ENCODE results near the gene TEX261.
"Not testable (repeated sequence)": the region's sequence is repeated elsewhere in the genome, so short reads cannot be mapped to it uniquely, and the experiment has no call there.

The TEX261 gene

GRCh38 chr2:70994699-70995425 is at the start of gene TEX261:
Gene TEX261, minus strand, starts transcription at chr2:70994873. Its CDS starts 116 bp downstream, at chr2:70994757.
- DNase-seq = peak; percentile 45

- no peak for DNase-seq
These were observed 49.1 kb upstream of the TEX261 start for GRCh38 chr2:71043531-71044407.

- no peak for DNase-seq
These were observed 47.6 kb upstream of the TEX261 start for GRCh38 chr2:71042287-71042686.

GRCh38 chr2:71036296-71036695 is 41.6 kb upstream of the TEX261 start:
- DNase-seq = not testable (repeated sequence)

DNA sequence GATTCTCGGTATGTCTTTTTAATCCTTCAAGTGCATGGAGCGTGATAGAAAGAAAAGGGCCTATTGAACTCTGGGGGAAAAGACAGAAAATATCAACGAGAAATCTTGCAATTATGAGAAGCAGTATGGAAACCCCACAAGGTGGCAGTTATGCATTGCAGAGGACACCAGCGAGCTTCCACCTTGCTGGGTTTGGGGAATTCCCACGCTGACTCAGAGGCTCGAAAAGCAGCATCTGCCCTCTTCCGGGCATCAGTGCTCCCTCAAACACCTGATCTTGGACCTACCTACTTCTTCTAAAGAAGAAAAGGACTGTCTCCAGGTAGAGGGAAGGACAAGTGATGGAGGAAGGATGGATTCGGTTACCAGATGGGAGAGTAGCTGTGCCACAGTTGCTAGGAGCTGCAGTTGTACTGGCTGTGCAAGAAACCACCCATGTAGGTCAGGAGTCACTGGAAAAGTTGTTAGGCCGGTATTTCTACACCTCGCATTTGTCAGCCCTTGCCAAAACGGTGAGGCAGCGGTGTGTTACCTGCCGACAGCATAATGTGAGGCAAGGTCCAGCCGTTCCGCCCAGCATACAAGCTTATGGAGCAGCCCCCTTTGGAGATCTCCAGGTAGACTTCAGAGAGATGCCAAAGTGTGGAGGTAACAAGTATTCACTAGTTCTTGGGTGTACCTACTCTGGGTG is 29.0 kb upstream of the TEX261 start:
- DNase-seq = not testable (repeated sequence)

DNA sequence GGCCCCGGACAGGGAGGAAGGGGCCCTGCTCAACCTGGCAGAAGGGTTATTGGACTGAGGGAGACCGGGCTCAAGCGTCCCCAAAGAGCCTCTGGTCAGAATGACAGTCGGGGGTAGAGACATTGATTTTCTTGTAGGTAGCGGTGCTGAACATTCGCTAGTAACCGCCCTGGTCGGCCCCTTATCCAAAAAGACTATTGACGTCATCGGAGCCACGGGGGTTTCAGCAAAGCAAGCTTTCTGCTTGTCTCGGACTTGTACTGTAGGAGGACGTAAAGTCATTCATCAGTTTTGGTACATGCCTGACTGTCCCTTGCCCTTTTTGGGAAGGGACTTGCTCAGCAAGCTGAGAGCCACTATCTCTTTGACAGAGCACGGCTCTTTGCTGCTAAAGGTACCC is 26.7 kb upstream of the TEX261 start:
- DNase-seq = not testable (repeated sequence)

DNA sequence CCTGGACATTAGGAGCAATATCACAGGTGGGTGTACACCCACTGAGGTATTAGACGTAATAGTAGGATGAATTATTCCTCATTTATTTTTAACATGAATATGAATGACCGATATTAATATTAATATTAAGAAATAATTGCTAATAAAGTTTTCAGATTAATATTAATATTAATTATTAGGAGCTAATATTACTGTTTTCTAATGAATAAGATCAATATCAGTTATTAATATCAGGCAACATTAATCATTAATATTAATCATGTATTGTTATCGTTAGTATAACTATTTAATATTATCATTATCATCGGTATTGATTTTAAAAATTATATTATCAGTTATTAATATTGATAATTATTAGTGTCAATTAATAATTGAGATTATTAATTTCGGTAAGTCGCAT is 25.3 kb upstream of the TEX261 start:
- DNase-seq = not testable (repeated sequence)

GRCh38 chr2:71018625-71019024 is 24.0 kb upstream of the TEX261 start:
- DNase-seq = no peak

- DNase-seq = not testable (repeated sequence)
These were observed 17.1 kb upstream of the TEX261 start for GRCh38 chr2:71011786-71012185.

DNA sequence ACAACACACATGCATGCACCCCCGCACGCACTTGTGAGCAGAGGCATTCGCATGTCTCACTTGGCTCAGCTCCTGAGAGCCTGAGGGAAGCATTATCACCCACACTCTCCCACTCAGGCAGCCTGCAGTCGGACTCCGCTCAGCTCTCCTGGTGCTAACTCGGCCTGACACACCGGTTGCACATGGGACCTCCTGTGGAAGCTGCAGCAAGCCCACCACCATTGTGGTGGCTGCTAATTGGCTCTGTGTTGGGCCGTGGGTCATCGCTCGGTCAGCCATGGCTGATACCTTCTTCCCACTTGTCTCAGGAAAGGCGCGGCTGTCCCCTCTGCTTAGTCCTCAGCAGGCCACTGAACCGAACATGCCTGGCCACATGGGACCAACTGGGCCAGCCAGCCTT is 13.7 kb upstream of the TEX261 start:
- DNase-seq = no peak

DNA sequence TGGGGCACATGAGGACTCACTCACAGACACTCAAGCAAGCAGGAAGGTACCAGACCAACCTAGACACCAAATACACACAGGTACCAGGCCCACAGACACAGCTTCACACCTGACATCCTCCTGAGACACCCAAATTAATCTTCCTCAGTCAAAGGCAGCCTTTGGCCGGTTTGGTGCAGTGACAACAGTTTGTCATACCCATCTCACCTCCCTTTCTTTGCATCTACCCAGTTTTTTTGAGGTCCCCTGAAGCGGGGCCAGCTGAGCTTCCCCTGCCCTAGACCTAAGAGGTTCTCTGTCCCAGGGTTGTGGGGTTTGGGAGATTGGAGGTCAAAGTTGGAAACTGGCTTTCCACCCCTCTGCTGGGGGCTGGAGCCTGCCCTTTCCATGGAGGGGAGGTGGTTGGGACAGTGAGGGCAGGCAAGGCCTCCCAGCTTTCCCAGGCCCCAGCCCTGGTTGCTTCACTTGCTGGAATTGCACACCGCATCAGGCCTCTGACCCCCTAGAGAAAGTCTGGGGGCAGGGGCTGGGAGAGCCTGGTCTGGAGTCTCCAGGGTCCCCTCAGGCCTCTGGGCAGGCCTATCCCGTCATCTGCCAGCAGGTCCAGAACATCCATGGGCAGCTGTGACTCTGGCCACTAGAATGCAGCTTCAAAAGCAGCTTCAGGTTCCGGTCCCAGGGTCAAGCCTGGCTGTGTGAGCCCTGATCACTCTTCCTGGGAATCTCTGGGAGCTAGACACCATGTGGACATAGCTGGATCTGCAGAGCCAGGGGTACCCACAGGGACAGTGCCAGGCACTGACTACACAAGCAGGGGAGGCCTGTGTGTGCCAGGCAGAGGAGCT is 12.5 kb upstream of the TEX261 start:
- no peak for DNase-seq

DNA sequence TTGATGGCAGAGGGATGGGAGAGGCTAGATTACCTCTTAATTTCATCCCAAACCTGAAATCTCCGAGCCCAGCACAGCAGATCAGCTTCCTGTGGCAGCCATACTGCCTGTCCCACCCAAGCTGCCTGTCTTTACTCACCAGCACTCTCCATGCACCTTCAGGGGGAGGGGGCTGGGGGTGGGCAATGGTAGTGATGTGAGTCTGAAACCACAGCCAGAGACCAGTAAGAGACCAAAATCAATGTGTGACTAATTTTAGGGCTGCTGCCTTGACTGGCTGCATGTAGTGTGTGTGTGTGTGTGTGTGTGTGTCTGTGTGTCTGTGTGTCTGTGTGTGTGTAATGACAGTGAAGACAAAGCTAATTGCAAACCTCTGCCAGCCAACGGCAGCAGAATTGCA is 11.7 kb upstream of the TEX261 start:
- DNase-seq = no peak

- no peak for DNase-seq
These were observed 10.9 kb upstream of the TEX261 start for GRCh38 chr2:71005271-71006202.

DNA sequence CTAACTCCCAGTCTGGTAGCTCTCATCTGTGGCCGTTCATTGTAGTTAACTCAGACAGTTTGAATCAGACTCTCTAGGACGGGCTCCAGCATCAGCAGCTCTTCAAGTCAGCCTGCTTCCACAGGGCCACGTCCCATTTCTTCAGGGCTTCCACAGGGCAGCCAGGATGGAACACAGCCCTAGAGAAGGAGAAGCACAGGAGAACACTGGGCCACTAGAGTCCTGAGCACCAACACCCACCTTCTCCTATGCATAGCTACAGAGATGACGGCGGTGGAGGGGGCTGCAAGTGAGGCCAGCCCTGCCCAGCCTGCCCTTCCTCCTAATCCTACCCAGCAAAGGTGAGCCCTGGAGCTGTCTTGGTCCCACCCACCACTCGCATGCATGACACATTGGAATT is 10.2 kb upstream of the TEX261 start:
- DNase-seq = no peak

- no peak for DNase-seq
These were observed 9.5 kb upstream of the TEX261 start for GRCh38 chr2:71003966-71004755.

- DNase-seq = no peak
These were observed 8.7 kb upstream of the TEX261 start for GRCh38 chr2:71003396-71003795.

- DNase-seq = no peak
These were observed 7.4 kb upstream of the TEX261 start for GRCh38 chr2:71001981-71002570.

DNA sequence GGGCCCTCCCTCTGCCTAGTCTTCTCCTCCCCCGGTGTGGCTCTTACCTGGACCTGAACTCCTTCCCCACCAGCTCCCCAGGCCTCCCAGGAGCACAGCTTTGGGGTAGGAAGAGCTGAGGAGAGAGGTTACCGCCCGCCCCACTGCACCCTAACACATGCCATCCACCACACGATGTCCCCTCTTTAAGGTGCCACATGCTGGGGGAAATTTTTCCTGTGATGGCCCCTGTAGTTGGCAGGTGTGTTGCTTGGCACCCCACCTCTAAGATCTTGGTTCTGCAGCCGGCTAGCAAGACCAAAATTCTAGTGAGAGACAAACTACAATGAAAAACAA is 6.9 kb upstream of the TEX261 start:
- no peak for DNase-seq

- DNase-seq = peak; percentile 4
These were observed 6.3 kb upstream of the TEX261 start for GRCh38 chr2:71000780-71001591.

Measured in NCI-H748 treated with DMSO at 0.1 percent for 48 hours (cell line).